ENCODE results near the gene PPARA. TPM values are rescaled to one million over a fixed set of nuclear protein-coding genes. Genes with fewer than 3 reads are reported as not detected.

PPARA gene
- polyA plus RNA-seq, 3 donors from 2014 or later = 3.4 to 8.0 (median 6.1) TPM

DNA sequence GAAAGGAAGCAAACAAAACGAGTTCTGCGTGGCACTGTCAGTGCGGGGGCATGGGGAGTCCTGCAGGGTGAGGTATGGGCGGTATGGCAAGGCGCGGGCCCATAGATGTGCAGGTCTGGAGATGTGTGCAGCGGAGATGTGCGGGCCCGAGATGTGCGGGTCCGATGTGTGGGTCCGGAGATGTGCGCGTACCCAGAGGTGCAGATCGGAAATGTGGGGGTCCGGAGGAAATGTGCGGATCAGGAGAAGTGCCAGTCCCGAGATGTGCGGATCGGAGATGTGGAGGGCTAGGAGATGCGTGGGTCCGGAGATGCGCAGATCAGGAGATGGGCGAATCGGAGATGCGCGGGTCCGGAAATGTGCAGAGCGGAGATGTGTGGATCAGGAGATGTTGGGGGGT is 63.8 kb downstream of the PPARA start:
- Mint-ChIP-seq H3K36me3 (peaks cover 38 to 59% (median 55%) of the 10 kb centered on the region in 3 donors), H3K4me1 (no peaks in the 10 kb centered on the region), H3K9me3 (peaks cover 0 to 8% (median 2%) of the 10 kb centered on the region in 6 donors), H3K27ac (no peak overlapping the region), H3K27me3 (ENCODE audit: low read depth in 3 of 3) (peaks cover 0 to 3% (median 3%) of the 10 kb centered on the region in 3 donors), H3K4me3 (no peak overlapping the region)
- DNase-seq = no peak

DNA sequence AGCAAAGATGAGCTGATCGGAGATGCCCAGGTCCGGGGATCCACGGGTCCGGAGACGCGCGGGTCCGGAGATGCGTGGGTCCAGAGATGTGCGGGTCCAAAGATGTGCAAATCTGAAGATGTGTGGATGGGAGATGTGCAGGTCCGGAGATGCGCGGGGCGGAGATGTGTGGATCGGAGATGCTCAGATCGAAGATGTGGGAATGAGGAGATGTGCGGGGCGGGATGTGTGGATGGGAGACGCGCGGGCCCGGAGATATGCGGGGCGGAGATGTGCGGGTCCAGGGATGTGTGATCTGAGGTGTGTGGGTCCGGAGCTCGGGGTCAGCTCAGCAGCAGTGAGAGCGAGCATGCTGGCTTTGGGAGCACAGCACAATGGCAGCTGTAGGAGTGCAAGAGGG is 64.3 kb downstream of the PPARA start:
- Mint-ChIP-seq H3K27me3 (ENCODE audit: low read depth in 3 of 3) (peaks cover 0 to 3% (median 3%) of the 10 kb centered on the region in 3 donors), H3K4me1 (peaks cover under 1 to 3% of the 10 kb centered on the region in 2 donors), H3K27ac (no peak overlapping the region), H3K4me3 (no peak overlapping the region), H3K9me3 (peaks cover 0 to 3% (median 0%) of the 10 kb centered on the region in 6 donors), H3K36me3 (peaks cover 38 to 59% (median 55%) of the 10 kb centered on the region in 3 donors)
- DNase-seq = no peak

DNA sequence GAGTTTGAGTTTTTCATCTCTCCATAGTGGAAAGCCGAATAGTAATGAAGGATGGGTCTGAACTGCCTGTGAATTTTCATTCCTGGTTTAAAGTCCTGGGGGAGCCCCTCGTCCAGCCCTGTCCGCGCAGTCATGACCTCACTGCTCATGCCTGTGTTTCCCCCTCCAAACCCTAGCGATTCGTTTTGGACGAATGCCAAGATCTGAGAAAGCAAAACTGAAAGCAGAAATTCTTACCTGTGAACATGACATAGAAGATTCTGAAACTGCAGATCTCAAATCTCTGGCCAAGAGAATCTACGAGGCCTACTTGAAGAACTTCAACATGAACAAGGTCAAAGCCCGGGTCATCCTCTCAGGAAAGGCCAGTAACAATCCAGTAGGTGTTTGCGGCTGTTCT is 69.3 kb downstream of the PPARA start:
- Mint-ChIP-seq H3K4me3 (no peak overlapping the region), H3K36me3 (peaks cover 18 to 37% (median 31%) of the 10 kb centered on the region in 3 donors), H3K27ac (peak overlapping the region in 1 of 6 donors; percentile 67)

DNA sequence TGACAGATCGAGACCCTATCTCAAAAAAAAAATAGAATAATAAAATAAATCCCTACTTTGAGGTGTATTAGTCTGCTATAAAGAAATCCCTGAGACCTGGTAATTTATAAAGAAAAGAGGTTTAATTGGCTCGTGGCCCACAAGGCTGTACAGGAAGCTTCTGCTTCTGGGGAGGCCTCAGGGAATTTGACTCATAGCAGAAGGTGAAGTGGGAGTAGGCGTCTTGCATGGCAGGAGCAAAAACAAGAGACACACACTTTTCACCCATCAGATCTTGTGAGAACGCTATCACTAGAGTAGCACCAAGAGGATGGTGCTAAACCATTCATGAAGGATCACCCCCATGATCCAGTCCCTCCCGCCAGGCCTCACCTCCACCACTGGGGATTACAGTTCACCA is 70.6 kb downstream of the PPARA start:
- no peak overlapping the region for H3K4me3 Mint-ChIP-seq
- no peaks in the 10 kb centered on the region for H3K27me3 Mint-ChIP-seq (ENCODE audit: low read depth in 3 of 3)
- H3K27ac Mint-ChIP-seq = no peak overlapping the region
- peaks cover 18 to 35% (median 29%) of the 10 kb centered on the region in 3 donors for H3K36me3 Mint-ChIP-seq
- H3K9me3 Mint-ChIP-seq = no peaks in the 10 kb centered on the region
- no peak for DNase-seq
- peaks cover 1 to 5% of the 10 kb centered on the region in 2 donors for H3K4me1 Mint-ChIP-seq

More for the DNA sequence above, 69.3 kb downstream of the PPARA start:
- no peaks in the 10 kb centered on the region for H3K27me3 Mint-ChIP-seq (ENCODE audit: low read depth in 3 of 3)
- H3K4me1 Mint-ChIP-seq = peaks cover 1 to 5% of the 10 kb centered on the region in 2 donors
- DNase-seq = no peak
- no peaks in the 10 kb centered on the region for H3K9me3 Mint-ChIP-seq

DNA sequence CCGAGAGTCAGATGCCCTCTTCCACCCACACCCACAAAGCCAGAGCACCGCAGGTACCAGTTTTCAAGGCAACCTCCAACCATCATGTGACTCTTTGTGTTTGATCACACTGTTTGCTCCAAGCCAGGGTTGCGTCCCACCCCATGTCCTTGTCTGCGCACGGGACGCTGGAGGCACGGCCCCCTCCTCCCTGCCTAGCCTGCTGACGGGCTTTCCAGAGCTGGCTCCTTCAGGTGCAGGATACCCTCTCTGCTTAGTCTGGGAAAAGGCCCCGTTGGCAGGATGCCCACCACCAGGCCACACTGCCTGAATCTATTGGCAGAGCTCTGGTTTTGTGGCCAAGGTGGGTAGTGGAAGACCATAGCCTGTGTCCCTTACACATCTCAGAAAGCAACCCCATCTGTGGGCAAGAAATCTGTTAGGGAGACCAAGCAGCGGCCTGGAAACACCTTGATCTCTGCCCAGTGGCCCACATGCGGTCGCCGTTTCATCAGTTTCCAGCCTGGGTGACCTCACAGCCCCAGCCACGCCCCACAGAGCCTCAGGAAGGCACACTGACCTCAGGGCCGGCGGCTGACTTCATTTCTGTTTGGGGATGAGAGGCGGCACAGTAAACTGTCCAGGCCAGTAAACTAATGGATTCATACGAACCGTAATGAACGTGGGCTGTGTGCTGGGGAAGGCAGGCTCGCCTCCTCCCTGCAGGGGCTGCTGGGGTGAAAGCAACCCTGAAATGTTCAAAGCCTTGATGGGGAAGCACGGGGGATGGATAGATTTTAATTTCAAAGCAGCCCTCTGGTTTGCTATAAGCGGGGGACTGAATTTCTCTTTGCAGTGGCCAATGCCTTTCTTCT is 73.9 kb downstream of the PPARA start:
- Mint-ChIP-seq H3K36me3 (peaks cover 13 to 25% (median 16%) of the 10 kb centered on the region in 3 donors), H3K27ac (no peak overlapping the region), H3K4me3 (no peak overlapping the region), H3K27me3 (ENCODE audit: low read depth in 3 of 3) (peaks cover 0 to 2% (median 0%) of the 10 kb centered on the region in 3 donors), H3K9me3 (no peaks in the 10 kb centered on the region), H3K4me1 (peaks cover 1 to 5% of the 10 kb centered on the region in 2 donors)
- DNase-seq = peak in 1 of 3 donors; percentile 5

DNA sequence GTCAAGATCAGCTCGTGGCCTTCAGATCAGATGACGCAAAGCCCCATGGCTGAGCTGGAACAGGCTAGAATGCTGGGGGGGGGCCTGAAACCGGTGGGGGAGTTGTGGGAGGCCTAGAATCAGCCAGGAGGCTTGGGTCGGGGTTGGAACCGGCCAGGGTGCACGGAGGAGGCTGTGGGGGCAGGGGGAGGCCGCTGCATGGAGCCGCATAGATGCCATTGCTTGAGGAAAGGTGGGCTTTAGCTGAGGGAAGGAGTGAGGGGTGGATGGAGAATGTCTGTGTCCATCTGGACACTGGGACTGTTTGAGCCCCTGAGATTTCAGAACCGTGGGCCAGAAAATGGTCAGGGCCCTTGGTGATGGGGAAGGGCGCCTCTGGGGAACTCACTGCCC is 74.6 kb downstream of the PPARA start:
- H3K27me3 Mint-ChIP-seq (ENCODE audit: low read depth in 3 of 3) = peaks cover 0 to 2% (median 0%) of the 10 kb centered on the region in 3 donors
- H3K4me1 Mint-ChIP-seq = peaks cover 3 to 5% of the 10 kb centered on the region in 2 donors
- H3K9me3 Mint-ChIP-seq = no peaks in the 10 kb centered on the region
- no peak overlapping the region for H3K4me3 Mint-ChIP-seq
- no peak overlapping the region for H3K27ac Mint-ChIP-seq
- no peak for DNase-seq
- H3K36me3 Mint-ChIP-seq = peaks cover 8 to 19% (median 11%) of the 10 kb centered on the region in 3 donors

DNA sequence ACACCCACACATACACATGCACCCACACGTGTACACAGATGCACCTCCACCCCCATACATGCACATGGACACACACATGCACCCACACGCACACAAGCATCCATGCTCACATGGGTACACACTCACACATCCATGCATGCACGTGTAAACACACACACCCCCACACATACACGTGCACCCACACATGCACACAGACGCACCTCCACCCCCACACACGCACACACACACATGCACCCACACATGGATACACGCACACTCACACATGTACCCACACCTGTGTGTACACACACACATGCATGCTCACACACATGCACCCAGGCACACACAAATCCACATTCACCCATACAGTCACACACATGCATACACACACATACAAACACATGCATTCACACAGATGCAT is 75.3 kb downstream of the PPARA start:
- H3K4me1 Mint-ChIP-seq = peaks cover 8 to 12% of the 10 kb centered on the region in 2 donors
- H3K4me3 Mint-ChIP-seq = no peak overlapping the region
- H3K27me3 Mint-ChIP-seq (ENCODE audit: low read depth in 3 of 3) = peaks cover 0 to 2% (median 0%) of the 10 kb centered on the region in 3 donors
- no peaks in the 10 kb centered on the region for H3K9me3 Mint-ChIP-seq
- peaks cover 8 to 18% (median 11%) of the 10 kb centered on the region in 3 donors for H3K36me3 Mint-ChIP-seq
- DNase-seq = no peak
- H3K27ac Mint-ChIP-seq = no peak overlapping the region

DNA sequence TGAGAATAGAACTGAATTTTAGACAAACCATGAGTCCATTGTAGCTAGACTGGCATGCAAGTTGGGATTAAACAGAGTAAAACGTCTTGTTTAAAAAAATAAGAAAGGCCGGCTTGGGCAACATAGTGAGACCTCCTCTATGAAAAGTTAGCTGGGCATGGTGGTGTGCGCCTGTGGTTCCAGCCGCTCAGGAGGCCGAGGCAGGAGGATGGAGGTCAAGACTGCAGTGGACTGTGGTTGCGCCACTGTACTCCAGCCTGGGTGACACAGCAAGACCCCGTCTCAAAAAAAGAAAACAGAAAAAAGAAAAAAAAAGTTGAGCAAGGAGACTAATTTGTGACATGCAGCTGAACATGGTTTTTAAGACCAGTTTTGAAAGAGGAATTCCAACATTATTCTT is 76.3 kb downstream of the PPARA start:
- H3K9me3 Mint-ChIP-seq = no peaks in the 10 kb centered on the region
- H3K4me3 Mint-ChIP-seq = no peak overlapping the region

DNA sequence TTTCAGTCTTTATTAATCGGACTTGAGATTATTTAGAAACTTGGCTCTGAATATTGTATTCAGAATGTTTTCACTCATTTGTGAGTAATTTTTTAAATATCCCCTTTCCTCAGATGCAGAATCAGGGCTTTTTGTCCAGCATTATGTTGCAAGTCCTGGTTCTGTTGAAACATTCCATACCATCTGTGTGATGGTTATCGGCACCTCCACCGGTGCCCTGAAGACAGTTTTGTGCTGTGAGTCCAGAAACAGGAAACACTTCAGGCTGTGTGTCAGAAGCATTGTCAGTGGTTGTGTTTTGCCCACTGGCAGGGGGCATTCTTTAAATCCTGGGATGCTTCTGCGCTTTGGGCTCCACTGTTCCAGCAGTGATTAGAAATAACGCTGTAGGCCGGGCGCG is 79.4 kb downstream of the PPARA start:
- peaks cover 9 to 14% of the 10 kb centered on the region in 2 donors for H3K4me1 Mint-ChIP-seq
- H3K4me3 Mint-ChIP-seq = no peak overlapping the region
- peaks cover 0 to 2% (median 0%) of the 10 kb centered on the region in 3 donors for H3K27me3 Mint-ChIP-seq (ENCODE audit: low read depth in 3 of 3)
- no peak overlapping the region for H3K27ac Mint-ChIP-seq
- H3K36me3 Mint-ChIP-seq = peaks cover 0 to 9% (median 8%) of the 10 kb centered on the region in 3 donors
- no peaks in the 10 kb centered on the region for H3K9me3 Mint-ChIP-seq
- no peak for DNase-seq

More for the DNA sequence above, 76.3 kb downstream of the PPARA start:
- Mint-ChIP-seq H3K4me1 (peaks cover 9 to 14% of the 10 kb centered on the region in 2 donors), H3K36me3 (peaks cover 4 to 13% (median 7%) of the 10 kb centered on the region in 3 donors), H3K27me3 (ENCODE audit: low read depth in 3 of 3) (peaks cover 0 to 2% (median 0%) of the 10 kb centered on the region in 3 donors), H3K27ac (no peak overlapping the region)
- no peak for DNase-seq

DNA sequence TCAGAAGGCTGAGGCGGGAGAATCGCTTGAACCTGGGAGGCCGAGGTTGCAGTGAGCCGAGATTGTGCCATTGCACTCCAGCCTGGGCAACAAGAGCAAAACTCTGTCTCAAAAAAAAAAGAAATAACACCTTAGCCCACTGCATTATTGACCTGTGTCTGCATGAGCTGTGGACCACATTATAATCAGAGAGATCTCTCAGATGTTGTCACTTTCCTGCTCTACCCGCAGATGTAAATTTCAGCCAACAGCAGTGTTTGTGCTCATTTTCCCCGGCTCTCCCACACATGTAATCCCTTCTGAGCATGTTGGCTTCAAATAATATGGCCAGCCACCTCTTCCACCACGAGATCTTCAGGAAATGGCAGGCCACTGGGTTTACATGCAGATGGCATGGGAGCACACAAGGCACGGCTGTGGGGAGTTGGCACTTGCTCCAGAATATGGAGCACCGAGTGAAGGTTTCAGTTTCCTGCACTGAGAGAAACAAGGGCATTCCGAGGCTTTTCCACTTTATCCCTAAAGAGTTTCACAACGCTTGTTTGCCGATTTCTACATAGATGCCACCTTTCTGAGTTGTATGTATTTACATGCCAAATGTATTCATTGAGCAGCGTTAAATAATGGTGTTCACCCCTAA is 80.1 kb downstream of the PPARA start:
- Mint-ChIP-seq H3K27me3 (ENCODE audit: low read depth in 3 of 3) (peaks cover 0 to 2% (median 0%) of the 10 kb centered on the region in 3 donors), H3K4me1 (peaks cover 9 to 14% of the 10 kb centered on the region in 2 donors), H3K36me3 (peaks cover 6 to 16% (median 12%) of the 10 kb centered on the region in 3 donors), H3K4me3 (peak overlapping the region in 4 of 5 donors; percentile 8 to 40 (median 25)), H3K27ac (peak overlapping the region in 1 of 6 donors; percentile 73), H3K9me3 (no peaks in the 10 kb centered on the region)
- DNase-seq = peak in 2 of 3 donors; percentile 24 to 33

DNA sequence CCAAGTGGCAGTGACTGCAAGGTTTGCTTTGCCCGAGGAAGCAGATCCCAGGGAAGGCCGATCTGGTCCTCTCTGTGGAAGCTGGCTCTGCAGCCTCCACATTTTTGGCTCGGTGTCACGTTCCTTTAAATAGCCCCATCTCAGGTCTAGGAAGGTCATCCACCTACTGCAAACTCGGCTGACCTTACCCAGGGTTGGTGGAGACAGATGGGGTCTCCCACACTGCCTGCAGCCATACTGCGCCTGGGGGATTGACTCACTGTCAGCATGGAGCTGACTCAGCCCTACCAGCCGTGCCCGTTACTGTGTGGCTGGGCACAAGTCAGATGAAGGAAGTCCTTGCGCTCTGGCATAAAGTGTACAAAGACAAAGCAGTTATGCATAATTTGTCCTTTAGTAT is 82.9 kb downstream of the PPARA start:
- H3K4me1 Mint-ChIP-seq = peaks cover 9 to 17% of the 10 kb centered on the region in 2 donors
- no peak overlapping the region for H3K27ac Mint-ChIP-seq
- no peaks in the 10 kb centered on the region for H3K9me3 Mint-ChIP-seq
- no peak overlapping the region for H3K4me3 Mint-ChIP-seq
- H3K27me3 Mint-ChIP-seq (ENCODE audit: low read depth in 3 of 3) = peaks cover 0 to 3% (median 0%) of the 10 kb centered on the region in 3 donors
- H3K36me3 Mint-ChIP-seq = peaks cover 12 to 23% (median 17%) of the 10 kb centered on the region in 3 donors
- DNase-seq = no peak

DNA sequence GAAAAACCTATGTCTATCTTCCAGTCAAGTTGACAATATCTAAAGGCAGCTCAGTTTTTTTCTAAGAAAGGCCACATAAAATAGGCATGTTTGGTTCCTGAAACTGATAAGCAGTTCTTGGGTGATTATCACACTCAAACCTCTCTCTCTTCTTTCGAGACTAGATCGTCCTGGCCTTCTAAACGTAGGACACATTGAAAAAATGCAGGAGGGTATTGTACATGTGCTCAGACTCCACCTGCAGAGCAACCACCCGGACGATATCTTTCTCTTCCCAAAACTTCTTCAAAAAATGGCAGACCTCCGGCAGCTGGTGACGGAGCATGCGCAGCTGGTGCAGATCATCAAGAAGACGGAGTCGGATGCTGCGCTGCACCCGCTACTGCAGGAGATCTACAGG is 84.6 kb downstream of the PPARA start:
- no peaks in the 10 kb centered on the region for H3K9me3 Mint-ChIP-seq
- no peak overlapping the region for H3K4me3 Mint-ChIP-seq
- DNase-seq = no peak
- H3K27me3 Mint-ChIP-seq (ENCODE audit: low read depth in 3 of 3) = peaks cover 0 to 3% (median 0%) of the 10 kb centered on the region in 3 donors
- H3K4me1 Mint-ChIP-seq = peaks cover 18 to 28% of the 10 kb centered on the region in 2 donors
- peaks cover 12 to 23% (median 18%) of the 10 kb centered on the region in 3 donors for H3K36me3 Mint-ChIP-seq
- H3K27ac Mint-ChIP-seq = no peak overlapping the region

DNA sequence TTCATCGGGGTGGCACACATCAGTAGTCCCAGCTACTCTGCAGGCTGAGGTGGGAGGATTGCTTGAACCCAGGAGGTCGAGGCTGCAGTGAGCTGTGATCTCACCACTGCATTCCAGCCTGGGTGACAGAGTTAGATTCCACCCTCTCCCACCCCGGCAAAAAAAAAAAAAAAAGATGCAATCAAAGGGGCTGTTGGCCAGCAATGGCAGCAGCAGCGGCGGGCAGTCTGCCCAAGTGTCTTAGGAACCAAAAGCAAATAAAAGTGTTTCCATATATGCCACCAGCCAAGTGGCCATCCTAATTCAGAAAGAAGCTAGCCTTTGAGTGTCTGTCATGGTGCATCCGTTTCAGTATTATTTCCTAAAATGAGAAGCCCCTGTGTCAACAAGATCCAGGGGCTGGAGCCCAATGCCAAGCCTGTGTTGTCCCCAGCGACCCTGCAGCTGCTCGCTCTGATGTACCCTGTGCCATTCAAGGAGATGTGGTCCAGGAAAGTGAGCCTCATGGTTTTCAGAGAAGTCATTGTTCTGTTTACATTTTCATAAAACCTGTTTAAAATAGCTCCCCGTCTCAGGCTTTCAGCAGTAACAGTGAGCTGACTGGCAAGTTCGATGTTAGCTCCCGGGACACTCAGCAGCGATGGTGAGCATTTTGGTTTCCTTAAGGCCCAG is 87.3 kb downstream of the PPARA start:
- no peak overlapping the region for H3K27ac Mint-ChIP-seq
- peaks cover 20 to 34% of the 10 kb centered on the region in 2 donors for H3K4me1 Mint-ChIP-seq
- H3K27me3 Mint-ChIP-seq (ENCODE audit: low read depth in 3 of 3) = peaks cover 0 to 5% (median 0%) of the 10 kb centered on the region in 3 donors
- no peaks in the 10 kb centered on the region for H3K9me3 Mint-ChIP-seq
- DNase-seq = no peak
- H3K36me3 Mint-ChIP-seq = peaks cover 12 to 26% (median 15%) of the 10 kb centered on the region in 3 donors
- H3K4me3 Mint-ChIP-seq = no peak overlapping the region
